HCT116 (cell line): ENCODE data around the gene RNF11. TPM values are rescaled to one million over a fixed set of nuclear protein-coding genes. Genes with fewer than 3 reads are reported as not detected.

Source experiments
- ATAC-seq: fragments of 200-7000 bp; cut with Tn5 transposase; 2 replicates; pipeline ENCODE4 v1.9.1; 2020; ENCODE audit warnings: mild to moderate bottlenecking, moderate library complexity
- BruUV-seq: library from RNA; stranded (reverse); fragments of 400-500 nt; replicated peaks from 2 replicates; lab custom pipeline; 2021; lab: Mats Ljungman, UMichigan
- CTCF ChIA-PET: fragments of 300-600 bp; sonication (Branson Sonifier 250); formaldehyde crosslinking; loops from one replicate; lab custom pipeline; 2021; ENCODE audit warnings: antibody characterized with exemption; lab: Charles Lee
- POLR2A ChIA-PET: fragments of 300-600, 350-600 bp; sonication (Branson Sonifier 250); formaldehyde crosslinking; loops from one replicate; lab custom pipeline; 2021; ENCODE audit warnings: antibody characterized with exemption; lab: Charles Lee
- RAD21 ChIA-PET, 2 experiments: fragments of 300-600 bp; sonication (Branson Sonifier 250); formaldehyde crosslinking; loops; one replicate each; lab custom pipeline; 2023; ENCODE audit warnings: low total read pairs in 2 of 2; ENCODE audit not compliant: uncharacterized antibody in 2 of 2, unreplicated experiment in 2 of 2, low non-redundant PET in 1 of 2; lab: Charles Lee
- DNase-seq: peaks from one replicate; pipeline ENCODE4 v3.0.0-alpha.2; 2010; ENCODE audit warnings: low read depth, low spot score
- H2AFZ ChIP-seq: fragments of 200-600 bp; shearing (Covaris generic), sonication (generic); 2 replicates; pipeline ENCODE4 v1.6.1; 2017; ENCODE audit warnings: low read depth, mixed run types, mixed read lengths, antibody characterized with exemption, low read length; ENCODE audit not compliant: poor library complexity, severe bottlenecking
- H3K27ac ChIP-seq: 2 replicates; pipeline ENCODE4 v1.5.1; 2012; ENCODE audit warnings: low read depth, low read length
- H3K27me3 ChIP-seq: fragments of 200-600 bp; sonication (generic); 2 replicates; pipeline ENCODE4 v1.6.1; 2016; ENCODE audit warnings: mixed run types, low read length, mixed read lengths; ENCODE audit not compliant: insufficient read depth
- H3K36me3 ChIP-seq, 2 experiments: fragments of 200-500 bp in 1 of 2; fragments of 200-600 bp in 1 of 2; sonication (Bioruptor generic) in 1 of 2; sonication (generic) in 1 of 2; 2 replicates each; pipeline versions ENCODE4 v1.5.1 to v1.6.1; 2014 to 2016; ENCODE audit warnings: low read length in 2 of 2, inconsistent platforms in 1 of 2, mixed read lengths in 1 of 2, mixed run types in 1 of 2; ENCODE audit not compliant: insufficient read depth in 2 of 2, control insufficient read depth in 1 of 2
- H3K4me1 ChIP-seq, 2 experiments: fragments of 200-600 bp in 1 of 2; sonication (generic) in 1 of 2; 2 replicates each; pipeline versions ENCODE4 v1.5.1 to v1.6.1; 2012 to 2017; ENCODE audit warnings: low read length in 2 of 2, inconsistent platforms in 1 of 2, mild to moderate bottlenecking in 1 of 2, mixed read lengths in 1 of 2, mixed run types in 1 of 2, moderate library complexity in 1 of 2; ENCODE audit not compliant: insufficient read depth in 2 of 2, control insufficient read depth in 1 of 2
- H3K4me2 ChIP-seq: fragments of 200-600 bp; sonication (generic); 2 replicates; pipeline ENCODE4 v1.6.1; 2017; ENCODE audit warnings: mixed run types, low read length, mixed read lengths
- H3K4me3 ChIP-seq, 2 experiments: fragments of 200-600 bp in 1 of 2; sonication (generic) in 1 of 2; replicated peaks in 1 of 2; 2 replicates each; pipeline ENCODE4 v1.5.1; 2011 to 2016; ENCODE audit warnings: low read length in 2 of 2, control low read depth in 1 of 2, low read depth in 1 of 2, mild to moderate bottlenecking in 1 of 2, mixed read lengths in 1 of 2, mixed run types in 1 of 2
- H3K79me2 ChIP-seq: fragments of 200-600 bp; sonication (generic); 2 replicates; pipeline ENCODE4 v1.6.1; 2017; ENCODE audit warnings: mild to moderate bottlenecking, mixed run types, low read length, moderate library complexity, mixed read lengths; ENCODE audit not compliant: insufficient read depth
- H3K9ac ChIP-seq: fragments of 200-600 bp; sonication (generic); 2 replicates; pipeline ENCODE4 v1.6.1; 2016; ENCODE audit warnings: low read length, mixed read lengths
- H3K9me2 ChIP-seq: fragments of 200-600 bp; sonication (generic), shearing (Covaris generic); 2 replicates; pipeline ENCODE4 v1.6.1; 2017; ENCODE audit warnings: mixed run types, mild to moderate bottlenecking, moderate library complexity; ENCODE audit not compliant: insufficient read depth
- H3K9me3 ChIP-seq, 2 experiments: fragments of 200-500 bp in 1 of 2; fragments of 200-600 bp in 1 of 2; sonication (Bioruptor generic) in 1 of 2; sonication (generic) in 1 of 2; 2 replicates each; pipeline ENCODE4 v1.6.1; 2014 to 2017; ENCODE audit warnings: low read length in 2 of 2, mixed read lengths in 2 of 2, inconsistent platforms in 1 of 2, low read depth in 1 of 2, mild to moderate bottlenecking in 1 of 2, mixed run types in 1 of 2, moderate library complexity in 1 of 2; ENCODE audit not compliant: control insufficient read depth in 1 of 2, insufficient read depth in 1 of 2
- H4K20me1 ChIP-seq: fragments of 200-600 bp; sonication (generic), shearing (Covaris generic); 2 replicates; pipeline ENCODE4 v1.6.1; 2017; ENCODE audit warnings: mixed run types, mild to moderate bottlenecking, moderate library complexity; ENCODE audit not compliant: insufficient read depth
- CEBPB ChIP-seq: IDR thresholded peaks from 2 replicates; pipeline ENCODE4 v1.6.1; 2012; ENCODE audit warnings: low read depth
- CTCF ChIP-seq, 3 experiments: fragments of 200-600 bp in 1 of 3; sonication (generic) in 1 of 3; IDR thresholded peaks in 2 of 3; conservative IDR thresholded peaks in 1 of 3; 2 replicates each; pipeline ENCODE4 v1.5.1; 2012 to 2017; ENCODE audit warnings: low read depth in 2 of 3, low read length in 2 of 3, antibody characterized with exemption in 1 of 3, borderline replicate concordance in 1 of 3, control low read depth in 1 of 3, mild to moderate bottlenecking in 1 of 3, mixed read lengths in 1 of 3, mixed run types in 1 of 3, moderate library complexity in 1 of 3; ENCODE audit not compliant: insufficient read depth in 1 of 3
- FOSL1 ChIP-seq: IDR thresholded peaks from 2 replicates; pipeline ENCODE4 v1.6.1; 2012; ENCODE audit warnings: low read depth
- JUND ChIP-seq: IDR thresholded peaks from 2 replicates; pipeline ENCODE4 v1.6.1; 2012
- POLR2A ChIP-seq: IDR thresholded peaks from 2 replicates; pipeline ENCODE4 v1.7.0; 2011; ENCODE audit warnings: borderline replicate concordance; ENCODE audit not compliant: insufficient read depth, insufficient read length; ENCODE audit errors: extremely low read depth
- REST ChIP-seq: IDR thresholded peaks from 2 replicates; pipeline ENCODE4 v1.6.1; 2012; ENCODE audit warnings: low read depth
- SIN3A ChIP-seq: IDR thresholded peaks from 2 replicates; pipeline ENCODE4 v1.6.1; 2012; ENCODE audit warnings: low read depth
- SRF ChIP-seq: IDR thresholded peaks from 2 replicates; pipeline ENCODE4 v1.6.1; 2012; ENCODE audit warnings: low read depth
- TCF7L2 ChIP-seq: IDR thresholded peaks from 2 replicates; pipeline ENCODE4 v1.7.0; 2011; ENCODE audit warnings: borderline replicate concordance, inconsistent platforms; ENCODE audit not compliant: insufficient read depth, insufficient read length; ENCODE audit errors: extremely low read depth
- YY1 ChIP-seq: IDR thresholded peaks from 2 replicates; pipeline ENCODE4 v1.6.1; 2011; ENCODE audit warnings: low read length, low read depth, moderate library complexity, mild to moderate bottlenecking; ENCODE audit not compliant: insufficient replicate concordance; ENCODE audit errors: extremely low read depth
- ZBTB33 ChIP-seq: IDR thresholded peaks from 2 replicates; pipeline ENCODE4 v1.6.1; 2011; ENCODE audit warnings: mild to moderate bottlenecking, low read length, moderate library complexity; ENCODE audit not compliant: insufficient replicate concordance; ENCODE audit errors: extremely low read depth
- ZFX ChIP-seq: fragments of 450-650 bp; IDR thresholded peaks from 2 replicates; pipeline ENCODE4 v1.6.1; 2017
- ZNF274 ChIP-seq: fragments of 200-500 bp; sonication (Bioruptor generic); IDR thresholded peaks from 2 replicates; pipeline ENCODE4 v1.6.1; 2014; ENCODE audit warnings: mild to moderate bottlenecking, low read depth, low read length, inconsistent platforms
- intact Hi-C: fragments of 100-400 bp; cut with micrococcal nuclease; formaldehyde crosslinking; loops from 2 replicates; pipeline ENCODE4 v1.10.0; 2022
- total RNA-seq: library from RNA; stranded (reverse); gene quantifications from one replicate; pipeline ENCODE4 v1.2.1, GENCODE V29; 2021; ENCODE audit not compliant: unreplicated experiment

Gene RNF11
- total RNA-seq, 1 experiment from 2014 or later, result 60.9 TPM

- ChIA-PET POLR2A (no interaction called here), CTCF (no interaction called here), RAD21 (no interaction called here)
- TF ChIP-seq CTCF (IDR thresholded peaks at IDR 0.05 in 2 of 3, conservative IDR thresholded peaks at IDR 0.05 in 1 of 3; ENCODE audit: borderline replicate concordance in 1 of 3, insufficient read depth in 1 of 3, low read depth in 2 of 3, low read length in 2 of 3), result no peak
- TF ChIP-seq SRF, result no peak
- no peak for TF ChIP-seq SIN3A
- TF ChIP-seq TCF7L2, result no peak
- TF ChIP-seq JUND, result no peak
- no peak for TF ChIP-seq FOSL1
- no peak for TF ChIP-seq POLR2A
- no peak for TF ChIP-seq YY1
- no peak for TF ChIP-seq ZBTB33
- TF ChIP-seq REST, result no peak
- no peak for TF ChIP-seq ZFX
- TF ChIP-seq CEBPB, result no peak
- no peak for TF ChIP-seq ZNF274
- peaks cover 9 to 18% of the 10 kb centered on the region in 2 experiments for H3K4me1 ChIP-seq
- no peak for DNase-seq
- peaks cover 85% of the 10 kb centered on the region for H3K79me2 ChIP-seq
- H3K27ac ChIP-seq, result no peak overlapping the region
- H2AFZ ChIP-seq, result no peak overlapping the region
- no peaks in the 10 kb centered on the region for H3K9me3 ChIP-seq
- H3K27me3 ChIP-seq, result no peaks in the 10 kb centered on the region
- no peaks in the 10 kb centered on the region for H3K36me3 ChIP-seq
- no TSS peak for BruUV-seq
- H3K9ac ChIP-seq, result no peak overlapping the region
- no peak overlapping the region for H3K4me3 ChIP-seq
- no peak for ATAC-seq
- no peaks in the 10 kb centered on the region for H3K9me2 ChIP-seq
- intact Hi-C loops, result no loop called here
- peaks cover 15% of the 10 kb centered on the region for H4K20me1 ChIP-seq
- H3K4me2 ChIP-seq, result no peak overlapping the region
Observed at GRCh38 chr1:51240084-51240483, 4.0 kb downstream of the RNF11 start.
